HG03378 (cell line): ENCODE measurements around the gene DYRK3.
"Not testable (repeated sequence)": the region's sequence is repeated elsewhere in the genome, so short reads cannot be mapped to it uniquely, and the experiment has no call there.

Experiments used
- ATAC-seq: cut with Tn5 transposase; IDR thresholded peaks from one replicate; pipeline ENCODE4 v1.9.1; 2021; ENCODE audit warnings: mild to moderate bottlenecking, moderate library complexity; ENCODE audit not compliant: unreplicated experiment

The DYRK3 gene

DNA sequence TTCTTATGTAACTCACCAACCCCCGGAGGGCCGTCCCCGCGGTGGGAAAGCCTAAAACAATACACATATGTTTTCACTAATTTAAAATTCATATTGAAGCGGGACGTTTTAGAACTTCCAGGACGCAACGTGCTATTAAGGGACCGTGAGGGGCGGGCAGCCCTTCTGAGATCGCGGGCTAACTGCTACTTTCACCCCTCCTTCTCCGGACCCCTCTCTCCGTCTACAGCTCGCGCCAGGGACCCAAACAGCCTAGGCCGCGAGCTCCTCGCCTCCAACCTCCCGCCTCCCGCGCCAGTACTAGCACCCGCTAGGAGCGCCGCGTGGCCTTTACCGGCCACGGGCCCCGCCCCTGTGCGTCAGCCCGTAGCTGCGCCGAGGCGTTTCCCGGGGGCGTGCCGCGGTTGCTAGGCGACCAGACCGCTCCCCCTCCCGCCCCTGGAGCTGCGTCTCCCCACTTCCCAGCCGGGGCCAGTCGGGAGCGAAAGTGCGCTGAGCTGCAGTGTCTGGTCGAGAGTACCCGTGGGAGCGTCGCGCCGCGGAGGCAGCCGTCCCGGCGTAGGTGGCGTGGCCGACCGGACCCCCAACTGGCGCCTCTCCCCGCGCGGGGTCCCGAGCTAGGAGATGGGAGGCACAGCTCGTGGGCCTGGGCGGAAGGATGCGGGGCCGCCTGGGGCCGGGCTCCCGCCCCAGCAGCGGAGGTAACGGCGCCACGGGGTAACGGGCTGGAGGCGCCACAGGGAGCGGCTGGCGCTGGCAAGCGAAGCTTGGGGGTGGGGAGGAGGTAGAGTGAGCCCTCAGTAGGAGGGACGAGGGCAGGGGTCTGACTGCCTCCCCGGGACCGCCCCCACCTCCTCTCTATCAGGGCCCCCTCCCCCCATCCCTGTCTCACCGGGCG, at the start of gene DYRK3:
TSS of gene DYRK3 (plus strand) at position 457 of the 898 bp plus-strand sequence. CDS start at position 625, 168 bp downstream.
- peak; percentile 70 for ATAC-seq

DNA sequence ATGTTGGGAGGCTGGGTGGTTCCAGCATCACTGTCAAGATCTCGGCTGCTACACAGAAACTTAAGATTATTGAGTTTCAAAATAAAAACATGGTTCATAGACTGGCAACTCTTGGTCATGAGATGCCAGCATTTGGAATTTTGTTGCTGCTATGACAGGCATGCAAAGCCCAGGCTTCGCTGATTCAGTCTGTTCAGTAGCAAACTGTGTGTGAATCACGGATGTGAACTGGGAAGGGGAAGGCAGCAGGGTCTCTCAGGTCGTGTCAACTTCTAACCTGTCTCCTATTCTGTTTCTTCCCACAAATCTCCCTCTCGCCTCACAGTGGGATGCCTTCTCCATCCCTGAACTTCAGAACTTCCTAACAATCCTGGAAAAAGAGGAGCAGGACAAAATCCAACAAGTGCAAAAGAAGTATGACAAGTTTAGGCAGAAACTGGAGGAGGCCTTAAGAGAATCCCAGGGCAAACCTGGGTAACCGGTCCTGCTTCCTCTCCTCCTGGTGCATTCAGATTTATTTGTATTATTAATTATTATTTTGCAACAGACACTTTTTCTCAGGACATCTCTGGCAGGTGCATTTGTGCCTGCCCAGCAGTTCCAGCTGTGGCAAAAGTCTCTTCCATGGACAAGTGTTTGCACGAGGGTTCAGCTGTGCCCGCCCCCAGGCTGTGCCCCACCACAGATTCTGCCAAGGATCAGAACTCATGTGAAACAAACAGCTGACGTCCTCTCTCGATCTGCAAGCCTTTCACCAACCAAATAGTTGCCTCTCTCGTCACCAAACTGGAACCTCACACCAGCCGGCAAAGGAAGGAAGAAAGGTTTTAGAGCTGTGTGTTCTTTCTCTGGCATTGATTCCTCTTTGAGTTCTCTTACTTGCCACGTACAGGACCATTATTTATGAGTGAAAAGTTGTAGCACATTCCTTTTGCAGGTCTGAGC, 48.6 kb upstream of the DYRK3 start:
- ATAC-seq: no peak

DNA sequence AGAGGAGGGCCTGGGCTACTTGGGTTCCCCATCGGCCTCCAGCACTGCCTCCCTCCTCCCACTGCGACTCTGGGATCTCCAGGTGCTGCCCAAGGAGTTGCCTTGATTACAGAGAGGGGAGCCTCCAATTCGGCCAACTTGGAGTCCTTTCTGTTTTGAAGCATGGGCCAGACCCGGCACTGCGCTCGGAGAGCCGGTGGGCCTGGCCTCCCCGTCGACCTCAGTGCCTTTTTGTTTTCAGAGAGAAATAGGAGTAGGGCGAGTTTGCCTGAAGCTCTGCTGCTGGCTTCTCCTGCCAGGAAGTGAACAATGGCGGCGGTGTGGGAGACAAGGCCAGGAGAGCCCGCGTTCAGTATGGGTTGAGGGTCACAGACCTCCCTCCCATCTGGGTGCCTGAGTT, 47.4 kb upstream of the DYRK3 start:
- no peak for ATAC-seq

DNA sequence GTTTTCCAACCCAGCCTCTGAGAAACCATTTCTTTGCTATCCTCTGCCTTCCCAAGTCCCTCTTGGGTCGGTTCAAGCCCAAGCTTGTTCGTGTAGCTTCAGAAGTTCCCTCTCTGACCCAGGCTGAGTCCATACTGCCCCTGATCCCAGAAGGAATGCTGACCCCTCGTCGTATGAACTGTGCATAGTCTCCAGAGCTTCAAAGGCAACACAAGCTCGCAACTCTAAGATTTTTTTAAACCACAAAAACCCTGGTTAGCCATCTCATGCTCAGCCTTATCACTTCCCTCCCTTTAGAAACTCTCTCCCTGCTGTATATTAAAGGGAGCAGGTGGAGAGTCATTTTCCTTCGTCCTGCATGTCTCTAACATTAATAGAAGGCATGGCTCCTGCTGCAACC, 46.8 kb upstream of the DYRK3 start:
- no peak for ATAC-seq

DNA sequence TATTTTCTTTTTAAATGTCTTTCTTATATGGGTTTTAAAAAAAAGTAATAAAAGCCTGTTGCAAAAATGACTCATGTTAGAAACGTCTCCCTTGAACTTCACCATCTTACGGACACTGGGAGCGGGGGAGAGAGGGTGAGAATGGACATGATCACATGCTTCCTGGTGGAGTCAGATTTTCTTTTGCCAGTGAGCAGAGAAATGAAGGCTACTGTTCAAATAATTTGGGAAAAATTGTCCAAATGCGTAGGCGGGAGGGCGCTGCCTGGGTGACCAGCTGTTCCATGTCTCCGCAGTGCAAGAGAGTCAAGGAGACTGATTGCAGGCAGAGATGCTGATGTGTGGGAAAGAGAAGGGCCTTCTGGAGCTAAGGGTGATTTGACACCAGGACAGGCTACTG, 46.1 kb upstream of the DYRK3 start:
- ATAC-seq: no peak

DNA sequence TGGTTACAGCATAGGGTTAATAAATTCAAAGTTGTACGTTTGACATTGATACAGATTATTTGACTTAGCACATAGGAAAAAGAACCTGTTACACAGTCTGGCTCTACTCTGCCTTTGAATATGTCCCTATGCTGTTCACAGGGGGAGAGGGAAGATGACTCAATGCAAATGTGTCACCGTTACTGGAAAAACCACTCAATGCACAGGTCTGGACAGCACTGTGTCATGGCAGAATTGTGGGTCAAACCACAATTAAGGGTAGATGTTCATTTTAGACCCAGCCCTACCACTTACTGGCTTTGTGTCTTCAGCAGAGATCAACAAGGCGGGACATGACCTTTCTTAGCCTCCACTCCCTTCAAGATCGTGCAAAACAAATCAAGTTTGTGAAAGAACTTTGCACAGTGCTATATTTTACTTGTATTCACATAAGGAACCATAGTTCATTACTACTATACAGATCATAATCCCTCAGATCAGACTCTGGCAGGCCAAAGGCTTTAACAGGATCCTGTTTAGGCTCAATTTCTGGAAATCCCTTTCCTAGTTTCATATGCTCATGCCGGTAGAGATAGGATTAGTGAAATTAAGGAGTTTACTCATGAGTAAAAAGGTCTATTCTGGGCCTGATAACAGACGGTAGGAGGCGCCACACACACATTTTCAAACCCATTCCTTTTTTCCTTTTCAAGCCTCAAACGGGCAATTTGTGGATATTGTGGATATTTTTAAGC, 45.1 kb upstream of the DYRK3 start:
- peak; percentile 72 for ATAC-seq

DNA sequence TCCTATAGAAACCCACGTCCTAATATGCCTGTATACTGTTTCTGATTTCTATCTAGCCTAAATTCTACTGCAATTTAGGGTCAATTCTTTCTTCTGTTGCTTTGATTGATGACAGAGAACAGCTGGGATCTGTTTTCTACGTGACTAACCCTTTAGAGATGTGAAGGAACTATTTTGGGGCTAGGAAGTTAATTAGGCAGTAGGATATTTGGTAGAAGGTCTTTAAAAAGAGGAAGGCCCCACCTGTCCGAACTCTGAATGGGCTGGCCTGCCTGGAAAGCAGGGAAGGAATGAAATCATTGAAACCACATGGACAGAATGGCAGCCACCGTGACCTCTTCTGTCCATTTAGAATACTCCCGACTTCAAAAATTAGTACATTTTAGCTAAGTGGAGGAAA, 44.1 kb upstream of the DYRK3 start:
- no peak for ATAC-seq

DNA sequence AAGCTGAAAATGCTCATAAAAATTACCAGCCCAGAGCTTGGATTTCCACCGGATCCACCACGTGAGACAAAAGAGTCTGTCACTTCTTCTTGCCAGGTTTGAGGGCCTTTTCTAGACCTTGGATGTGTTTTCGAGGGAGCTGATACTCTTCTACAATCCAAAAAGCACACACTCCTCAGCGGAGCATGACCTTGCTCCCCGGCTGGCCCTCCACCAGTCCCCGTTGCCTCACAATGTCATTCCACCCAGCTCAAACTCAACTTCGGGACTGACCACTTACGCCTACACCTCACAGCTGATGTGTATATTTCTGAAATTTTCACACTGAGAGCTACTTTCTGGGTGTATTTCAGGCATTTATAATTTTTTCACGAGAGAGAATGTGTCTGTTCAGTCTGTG, 43.6 kb upstream of the DYRK3 start:
- ATAC-seq: no peak

DNA sequence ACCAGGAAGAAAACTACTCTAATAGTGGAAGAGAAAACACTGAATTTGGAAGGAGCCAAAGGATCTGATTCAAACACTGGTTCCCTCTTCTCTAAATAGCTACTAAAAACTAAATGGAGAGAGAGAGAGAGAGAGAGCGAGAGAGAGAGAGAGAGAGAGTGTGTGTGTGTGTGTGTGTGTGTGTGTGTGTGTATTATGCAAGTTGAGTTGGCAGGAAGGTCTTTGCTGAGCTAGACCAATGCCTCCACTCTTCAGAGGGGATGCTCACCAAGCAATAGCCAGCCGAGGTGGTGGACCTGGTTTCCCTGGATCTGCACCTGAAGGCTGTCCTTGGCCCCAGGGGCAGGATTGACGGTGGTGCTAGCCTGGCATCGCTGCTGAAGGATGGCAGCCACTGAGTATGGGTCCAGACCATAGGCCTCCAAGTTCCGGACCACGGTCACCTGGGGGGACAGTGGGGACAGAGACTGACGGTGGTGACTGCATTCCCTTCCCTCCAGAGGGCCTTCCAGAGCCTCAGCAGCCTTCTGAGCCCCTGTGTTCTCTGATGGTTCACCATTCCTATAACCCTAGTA, 41.9 kb upstream of the DYRK3 start:
- ATAC-seq: no peak

DNA sequence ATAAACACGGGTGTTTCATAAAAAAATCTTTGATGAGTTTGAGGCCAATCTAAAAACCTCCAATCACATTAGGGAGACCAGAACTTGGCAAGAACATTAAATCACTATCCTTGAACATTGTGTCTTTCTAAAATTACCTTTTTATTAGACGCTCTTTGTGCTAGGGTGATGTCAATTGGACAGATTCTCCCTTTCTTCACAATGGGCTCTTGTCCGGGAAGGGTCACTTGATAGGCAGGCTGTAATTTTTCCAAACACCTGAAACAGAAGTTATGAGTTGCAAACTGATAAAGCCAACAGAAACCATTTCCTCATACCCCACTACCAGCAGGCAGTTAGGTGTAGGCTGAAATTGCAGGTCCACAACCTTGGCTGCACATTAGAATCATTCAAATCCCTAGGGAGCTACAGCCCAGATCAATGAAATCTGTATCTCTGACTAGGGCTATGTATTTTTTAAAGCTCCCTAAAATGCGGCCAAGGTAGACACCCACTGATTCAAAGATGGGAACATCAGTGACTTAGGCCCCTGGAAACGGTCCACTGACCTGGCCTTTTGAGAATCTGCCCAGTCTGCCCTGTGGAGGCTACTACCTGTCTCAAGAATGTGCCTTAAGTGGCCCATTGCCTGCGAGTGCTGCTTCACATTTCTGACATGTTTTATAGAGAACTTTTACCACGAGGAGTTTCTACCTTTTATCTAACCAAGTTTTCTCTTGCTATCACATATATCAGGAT, 39.6 kb upstream of the DYRK3 start:
- ATAC-seq: no peak

DNA sequence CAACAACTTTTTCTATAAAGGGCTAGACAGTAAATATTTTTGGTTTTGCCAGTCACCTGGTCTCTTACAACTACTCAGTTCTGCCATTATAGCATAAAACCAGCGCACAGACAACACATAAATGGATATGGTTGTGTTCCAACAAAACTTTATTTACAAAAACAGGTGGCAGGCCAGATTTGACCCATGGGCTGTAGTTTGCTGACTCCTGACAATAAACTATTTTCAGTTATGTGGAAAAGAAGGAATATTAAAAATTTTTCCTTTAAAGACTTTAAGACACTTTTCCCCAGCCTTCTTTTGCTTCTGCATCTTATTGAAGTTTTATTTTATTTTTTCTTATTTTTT, 39.0 kb upstream of the DYRK3 start:
- ATAC-seq: no peak

DNA sequence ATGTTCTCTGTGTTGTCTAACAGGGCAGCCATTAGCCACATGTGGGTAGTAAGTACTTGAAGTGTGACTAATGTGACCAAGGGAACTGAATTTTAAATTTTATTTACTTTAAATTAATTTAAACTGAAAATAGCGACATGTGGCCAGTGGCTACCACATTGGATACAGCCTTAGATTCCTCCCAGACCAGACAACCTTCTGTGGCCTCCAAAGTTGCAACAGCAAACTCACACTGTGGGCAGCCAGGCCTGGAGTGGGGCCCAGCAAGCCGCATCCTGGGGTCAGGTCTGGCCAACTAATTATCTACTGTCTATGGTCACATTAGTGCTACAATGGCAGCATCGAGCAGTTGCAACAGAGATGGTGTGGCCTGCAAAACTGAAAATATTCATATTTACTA, 34.8 kb upstream of the DYRK3 start:
- no peak for ATAC-seq

DNA sequence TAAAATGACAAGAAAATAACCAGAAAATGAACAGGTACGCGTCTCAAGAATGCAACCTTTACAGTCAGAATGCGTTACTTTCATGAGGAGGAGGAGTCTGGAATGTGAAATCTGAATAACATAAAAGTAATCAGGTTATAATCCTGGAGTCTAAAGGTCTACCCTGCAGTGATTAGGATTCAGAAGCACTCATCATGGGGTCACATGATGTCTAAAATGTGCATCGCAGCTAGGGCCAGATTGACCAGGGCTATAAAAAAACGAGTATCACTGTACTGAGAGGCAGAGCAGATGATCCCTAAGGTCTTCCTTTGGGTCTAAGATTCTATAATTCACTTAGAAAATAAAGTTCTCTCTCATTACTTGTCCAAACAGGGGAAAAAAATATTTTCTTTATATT, 30.5 kb upstream of the DYRK3 start:
- no peak for ATAC-seq

DNA sequence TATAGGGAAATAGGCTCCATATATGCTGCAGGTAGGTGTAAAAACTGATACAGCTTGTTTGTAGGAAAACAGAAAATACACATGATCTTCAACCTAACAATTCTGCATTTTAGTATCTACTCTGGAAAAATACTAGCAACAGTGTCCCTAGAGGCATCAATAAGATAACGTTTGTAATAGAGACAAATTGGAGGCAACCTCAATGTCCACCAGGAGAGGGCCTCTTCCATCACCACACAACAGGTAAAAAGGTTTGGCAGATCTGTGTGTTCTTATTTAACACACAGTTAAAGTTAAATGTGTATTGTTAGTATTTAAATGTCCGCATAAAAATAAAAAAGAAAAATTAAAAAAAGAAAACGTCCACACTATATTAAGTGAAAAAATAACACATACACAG, 28.5 kb upstream of the DYRK3 start:
- no peak for ATAC-seq

DNA sequence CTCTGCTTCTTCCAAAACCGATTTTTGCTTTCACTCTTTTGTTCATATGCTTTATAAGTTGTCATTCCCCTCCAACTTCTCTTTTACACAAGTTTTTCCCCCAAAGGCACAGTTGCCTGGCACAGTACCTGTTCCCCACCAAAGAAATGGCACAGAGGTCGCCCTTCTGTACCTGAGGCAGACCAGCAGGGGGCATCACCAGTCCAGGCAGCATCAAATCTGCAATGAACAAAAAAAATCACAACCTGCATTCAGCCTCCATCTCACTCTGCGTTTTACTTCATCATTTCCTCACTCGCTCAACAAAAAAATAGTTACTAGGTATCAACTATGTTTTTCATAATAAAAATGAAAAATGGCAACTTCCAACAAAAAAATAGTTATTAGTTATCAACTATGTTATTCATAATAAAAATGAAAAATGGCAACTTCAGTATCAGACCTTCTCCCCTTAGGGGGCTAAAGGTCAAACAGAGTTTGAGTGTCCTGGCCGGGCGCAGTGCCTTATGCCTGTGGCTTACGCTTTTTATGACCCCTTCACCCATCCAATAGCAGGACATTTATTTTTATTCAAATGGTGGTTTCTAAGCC, 27.1 kb upstream of the DYRK3 start:
- no peak for ATAC-seq

DNA sequence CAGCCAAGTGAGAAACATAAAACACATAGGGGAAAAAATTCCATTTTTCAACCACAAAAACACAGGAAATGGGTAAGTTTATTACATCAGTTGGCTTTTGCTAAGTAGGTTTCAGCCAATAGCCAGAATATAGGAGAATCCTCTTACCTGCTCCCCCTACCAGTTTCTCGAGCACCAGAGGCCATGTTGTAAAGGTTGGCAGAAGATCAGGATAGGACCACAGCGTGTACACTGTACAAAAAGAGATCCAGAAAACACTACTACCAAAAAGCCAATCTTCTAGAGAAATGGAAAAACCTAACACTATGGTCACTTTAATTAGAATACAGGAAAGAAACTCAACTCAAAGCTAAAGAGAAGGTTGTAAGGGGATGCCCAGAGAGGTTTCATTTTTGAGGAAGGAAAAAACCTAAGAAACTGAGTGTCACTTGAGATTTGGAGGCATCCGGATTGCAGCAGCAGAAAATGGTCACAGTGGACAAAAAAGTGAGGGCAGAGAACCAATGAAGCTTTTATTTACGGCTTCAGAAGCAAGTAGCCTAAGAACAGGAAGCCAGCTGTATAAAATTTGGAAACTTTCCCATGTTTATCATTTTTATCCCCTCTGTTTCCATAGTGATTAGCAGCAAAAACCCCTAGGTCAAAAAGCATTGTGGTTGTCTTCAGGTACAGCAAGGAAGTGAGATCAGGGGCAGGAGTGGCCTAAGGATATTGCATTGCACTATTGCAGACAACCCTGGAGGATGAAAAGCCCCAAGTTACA, 25.9 kb upstream of the DYRK3 start:
- peak; percentile 34 for ATAC-seq

DNA sequence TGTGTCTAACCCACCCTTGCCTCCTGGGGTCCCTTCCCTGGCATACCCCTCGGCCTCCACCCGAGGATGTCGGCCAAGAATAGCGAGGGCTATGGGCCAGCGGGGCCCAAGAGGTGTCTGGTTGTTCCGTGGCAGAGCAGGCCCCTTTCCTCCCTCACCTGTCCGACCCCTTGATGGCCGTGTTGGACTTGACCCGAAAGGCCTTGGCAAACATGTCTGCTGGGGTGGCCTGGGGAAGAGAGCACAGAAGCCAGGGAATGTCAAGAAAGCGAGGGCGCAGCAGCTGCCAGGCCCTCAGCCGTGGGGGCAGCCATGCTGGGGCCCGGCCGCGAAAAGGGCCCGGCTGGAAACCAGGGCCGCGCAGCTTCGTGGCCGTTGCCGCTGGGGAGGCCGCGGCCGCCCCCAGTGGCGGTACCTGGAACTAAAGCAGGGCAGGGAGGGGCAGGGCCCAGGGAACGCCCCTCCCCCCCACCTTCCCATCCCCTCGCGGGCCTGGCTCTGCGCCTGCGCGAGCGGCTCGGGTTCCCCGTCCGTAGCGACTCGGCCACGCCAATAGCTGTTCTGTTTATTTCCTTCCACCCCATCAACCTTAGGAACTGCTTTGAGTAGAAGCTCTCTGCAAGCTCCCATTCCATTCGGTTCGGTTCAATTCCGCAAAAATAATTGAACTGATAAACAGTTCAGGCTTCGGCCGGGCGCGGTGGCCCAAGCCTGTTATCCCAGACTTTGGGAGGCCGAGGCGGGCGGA, 23.0 kb upstream of the DYRK3 start, which contains the start of gene EIF2D:
TSS of gene EIF2D (minus strand) at position 337 of the 748 bp plus-strand sequence. CDS start at position 214, 123 bp downstream.
- ATAC-seq: peak; percentile 62

DNA sequence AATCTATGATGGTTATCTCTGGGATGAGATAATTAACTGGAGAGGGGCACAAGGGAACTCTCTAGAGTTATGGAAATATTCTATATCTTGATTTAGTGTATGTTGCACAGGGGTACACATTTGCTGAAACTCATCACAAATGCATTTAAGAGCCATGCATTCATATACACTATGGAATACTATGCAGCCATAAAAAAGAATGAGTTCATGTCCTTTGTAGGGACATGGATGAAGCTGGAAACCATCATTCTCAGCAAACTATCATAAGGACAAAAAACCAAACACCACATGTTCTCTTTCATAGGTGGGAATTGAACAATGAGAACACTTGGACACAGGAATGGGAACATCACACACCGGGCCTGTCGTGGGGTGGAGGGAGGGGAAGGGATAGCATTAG, 8.9 kb upstream of the DYRK3 start:
- not testable (repeated sequence) for ATAC-seq
